Nephron progenitor cell (in vitro differentiated cells): ENCODE data around the gene HLCS.

Experiments used
- DNase-seq: peaks from one replicate; pipeline ENCODE4 v3.0.0; 2021
- H3K27ac Mint-ChIP-seq: 2 replicates; pipeline ENCODE4 v1.8.0; 2021; ENCODE audit warnings: mild to moderate bottlenecking, moderate library complexity, mixed read lengths
- H3K27me3 Mint-ChIP-seq: 2 replicates; pipeline ENCODE4 v1.8.0; 2021; ENCODE audit warnings: mild to moderate bottlenecking, low read depth, mixed read lengths; ENCODE audit not compliant: poor library complexity
- H3K36me3 Mint-ChIP-seq: 2 replicates; pipeline ENCODE4 v1.8.0; 2021; ENCODE audit warnings: low read depth, mixed read lengths
- H3K4me1 Mint-ChIP-seq: 2 replicates; pipeline ENCODE4 v1.8.0; 2021; ENCODE audit warnings: mixed read lengths
- H3K4me3 Mint-ChIP-seq: 2 replicates; pipeline ENCODE4 v1.8.0; 2021; ENCODE audit warnings: mild to moderate bottlenecking, moderate library complexity, mixed read lengths
- H3K9me3 Mint-ChIP-seq: 2 replicates; pipeline ENCODE4 v1.8.0; 2021; ENCODE audit warnings: mild to moderate bottlenecking, moderate library complexity, mixed read lengths
- TF ChIP-seq, protein P1 (sequence below): fragments of 200-600 bp; sonication (generic); IDR thresholded peaks from 2 replicates; pipeline ENCODE4 v1.5.0; 2021; ENCODE audit warnings: antibody characterized with exemption

HLCS gene

DNA sequence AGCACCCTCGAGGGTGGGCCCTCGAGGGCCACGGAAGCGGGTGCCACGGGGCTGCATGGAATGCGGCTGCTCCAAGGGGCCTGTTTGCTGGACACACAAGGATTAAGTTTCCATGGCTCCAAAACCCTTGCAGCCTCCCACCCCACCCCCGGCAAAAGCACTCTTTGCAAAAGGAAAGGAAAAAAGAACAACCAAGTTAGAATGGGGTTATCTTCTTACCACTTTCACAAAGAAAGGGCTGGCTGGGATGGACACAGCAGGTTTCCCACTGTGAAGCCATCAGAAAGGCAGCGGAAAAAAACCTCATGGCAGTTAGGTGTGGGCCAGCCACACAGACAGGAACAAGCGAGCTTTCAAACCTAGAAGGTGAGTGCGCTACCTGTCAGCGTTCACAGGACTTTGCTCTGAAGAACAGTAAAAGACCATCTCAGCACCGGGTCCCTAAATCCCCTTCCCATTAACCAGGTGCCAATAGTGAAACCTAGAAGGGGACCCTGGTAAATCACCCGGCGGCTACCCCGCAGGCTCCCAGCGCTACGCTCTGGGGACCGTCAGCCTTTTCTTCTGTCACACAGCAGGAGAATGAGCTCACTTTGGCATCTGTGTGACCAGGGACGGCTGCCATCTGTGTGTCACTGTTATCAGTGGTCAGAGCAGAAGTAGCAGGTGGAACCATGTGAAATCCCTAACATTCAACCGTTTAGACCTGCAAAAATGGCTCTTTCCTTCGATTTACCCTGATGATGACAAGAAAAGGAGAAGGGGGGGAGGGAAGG is 174.6 kb downstream of the HLCS start:
- no peak for DNase-seq
- peaks cover 18% of the 10 kb centered on the region for H3K9me3 Mint-ChIP-seq
- TF ChIP-seq, protein P1, sequence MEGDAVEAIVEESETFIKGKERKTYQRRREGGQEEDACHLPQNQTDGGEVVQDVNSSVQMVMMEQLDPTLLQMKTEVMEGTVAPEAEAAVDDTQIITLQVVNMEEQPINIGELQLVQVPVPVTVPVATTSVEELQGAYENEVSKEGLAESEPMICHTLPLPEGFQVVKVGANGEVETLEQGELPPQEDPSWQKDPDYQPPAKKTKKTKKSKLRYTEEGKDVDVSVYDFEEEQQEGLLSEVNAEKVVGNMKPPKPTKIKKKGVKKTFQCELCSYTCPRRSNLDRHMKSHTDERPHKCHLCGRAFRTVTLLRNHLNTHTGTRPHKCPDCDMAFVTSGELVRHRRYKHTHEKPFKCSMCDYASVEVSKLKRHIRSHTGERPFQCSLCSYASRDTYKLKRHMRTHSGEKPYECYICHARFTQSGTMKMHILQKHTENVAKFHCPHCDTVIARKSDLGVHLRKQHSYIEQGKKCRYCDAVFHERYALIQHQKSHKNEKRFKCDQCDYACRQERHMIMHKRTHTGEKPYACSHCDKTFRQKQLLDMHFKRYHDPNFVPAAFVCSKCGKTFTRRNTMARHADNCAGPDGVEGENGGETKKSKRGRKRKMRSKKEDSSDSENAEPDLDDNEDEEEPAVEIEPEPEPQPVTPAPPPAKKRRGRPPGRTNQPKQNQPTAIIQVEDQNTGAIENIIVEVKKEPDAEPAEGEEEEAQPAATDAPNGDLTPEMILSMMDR: no peak
- H3K4me1 Mint-ChIP-seq: peaks cover 42% of the 10 kb centered on the region
- peaks cover 7% of the 10 kb centered on the region for H3K27me3 Mint-ChIP-seq
- H3K27ac Mint-ChIP-seq: no peak overlapping the region
- peaks cover 18% of the 10 kb centered on the region for H3K36me3 Mint-ChIP-seq
- H3K4me3 Mint-ChIP-seq: no peak overlapping the region

DNA sequence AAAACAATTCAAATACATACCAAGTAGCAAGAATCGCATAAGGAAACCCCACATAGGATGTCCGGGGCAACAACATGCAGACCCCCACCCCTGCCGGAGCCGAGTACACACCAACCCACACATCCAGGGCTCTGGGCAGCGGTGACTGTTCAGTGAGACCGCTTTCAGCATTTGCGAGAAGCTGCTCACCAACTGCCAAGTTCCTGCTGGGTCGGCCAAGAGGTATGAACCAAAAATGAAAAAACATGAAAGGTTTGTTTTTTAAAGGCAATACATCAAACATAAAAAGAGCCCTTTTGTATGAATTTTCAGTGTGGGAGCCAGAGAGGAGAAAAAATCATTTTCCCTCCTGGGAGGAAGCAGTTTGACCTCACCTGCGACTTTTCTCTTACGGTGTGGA is 175.3 kb downstream of the HLCS start:
- Mint-ChIP-seq H3K36me3 (peaks cover 12% of the 10 kb centered on the region), H3K27me3 (peaks cover 7% of the 10 kb centered on the region), H3K9me3 (peaks cover 11% of the 10 kb centered on the region), H3K4me1 (peaks cover 47% of the 10 kb centered on the region), H3K4me3 (no peak overlapping the region), H3K27ac (peak overlapping the region; percentile 81)
- TF ChIP-seq, protein P1: no peak
- DNase-seq: no peak

DNA sequence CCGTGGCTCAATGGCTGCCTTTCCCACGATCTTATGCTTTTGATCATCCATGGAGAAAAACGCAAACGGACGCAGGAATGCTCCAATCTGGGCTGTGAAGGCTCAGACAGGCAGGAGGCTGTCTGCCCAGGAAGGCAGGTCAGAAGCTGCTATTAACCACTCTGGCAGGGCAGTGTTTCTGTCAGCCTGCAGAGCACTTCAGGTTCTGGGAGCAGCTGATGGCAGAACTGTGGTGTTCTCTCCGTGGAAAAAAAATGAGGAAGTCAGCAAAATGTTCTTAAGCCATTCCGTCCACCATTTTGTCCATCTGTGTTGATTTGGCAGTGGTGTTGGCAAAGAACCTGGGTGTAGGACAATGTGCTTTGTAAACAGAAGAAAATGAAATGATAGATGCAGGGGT is 175.9 kb downstream of the HLCS start:
- H3K4me3 Mint-ChIP-seq: no peak overlapping the region
- no peak for DNase-seq
- peaks cover 12% of the 10 kb centered on the region for H3K36me3 Mint-ChIP-seq
- peaks cover 8% of the 10 kb centered on the region for H3K9me3 Mint-ChIP-seq
- H3K27ac Mint-ChIP-seq: peak overlapping the region; percentile 81
- TF ChIP-seq, protein P1: no peak
- peaks cover 7% of the 10 kb centered on the region for H3K27me3 Mint-ChIP-seq
- peaks cover 53% of the 10 kb centered on the region for H3K4me1 Mint-ChIP-seq

DNA sequence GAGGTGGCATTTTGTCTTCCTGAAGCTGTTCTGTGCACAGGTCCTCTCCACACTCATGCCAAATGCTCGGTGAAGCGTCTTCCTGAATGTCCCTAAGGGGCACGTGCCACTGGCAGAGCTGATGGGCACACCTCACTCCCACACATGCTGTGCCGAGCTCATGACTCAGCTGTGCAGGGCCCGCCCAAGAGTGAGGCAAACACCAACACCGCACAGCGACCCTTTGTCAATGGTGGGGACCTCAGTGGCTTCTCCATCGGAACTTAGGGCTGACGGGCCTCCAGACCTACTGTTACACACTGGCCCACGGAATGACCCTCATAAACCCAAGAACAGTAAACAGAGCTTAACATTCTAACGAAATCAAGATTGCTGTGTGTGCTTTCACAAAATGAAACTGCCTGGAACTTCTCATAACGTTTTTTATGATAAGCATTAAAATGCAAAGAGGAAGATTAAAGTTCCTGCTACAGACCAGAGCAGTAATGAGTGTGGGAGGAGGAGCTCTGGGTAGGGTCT is 178.3 kb downstream of the HLCS start:
- peaks cover 6% of the 10 kb centered on the region for H3K27me3 Mint-ChIP-seq
- peaks cover 6% of the 10 kb centered on the region for H3K36me3 Mint-ChIP-seq
- H3K4me3 Mint-ChIP-seq: no peak overlapping the region

DNA sequence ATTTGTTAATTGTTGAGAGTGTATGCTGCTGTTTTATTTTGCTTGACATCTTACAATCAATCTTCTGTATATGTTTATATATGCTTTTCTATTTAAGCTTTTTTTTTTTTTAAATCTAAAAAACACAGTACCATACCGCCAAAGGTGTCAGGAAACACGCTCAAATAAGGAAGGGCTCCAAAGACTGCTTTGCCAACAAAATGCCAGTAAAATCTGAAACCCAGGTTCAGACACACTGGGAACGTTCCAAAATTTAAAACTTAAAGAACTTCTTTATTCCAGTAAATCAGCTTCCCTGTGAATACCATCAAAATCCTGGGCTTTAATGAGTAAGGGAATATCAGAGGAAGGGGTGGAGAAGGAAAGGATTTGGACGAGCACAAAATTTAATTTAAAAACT is 180.3 kb downstream of the HLCS start:
- DNase-seq: no peak
- peaks cover 3% of the 10 kb centered on the region for H3K27me3 Mint-ChIP-seq
- no peak overlapping the region for H3K27ac Mint-ChIP-seq
- peaks cover 42% of the 10 kb centered on the region for H3K4me1 Mint-ChIP-seq
- peaks cover 11% of the 10 kb centered on the region for H3K36me3 Mint-ChIP-seq
- no peak overlapping the region for H3K4me3 Mint-ChIP-seq
- TF ChIP-seq, protein P1: no peak
- peaks cover 5% of the 10 kb centered on the region for H3K9me3 Mint-ChIP-seq

More for the DNA sequence above, 178.3 kb downstream of the HLCS start:
- no peak overlapping the region for H3K27ac Mint-ChIP-seq
- no peaks in the 10 kb centered on the region for H3K9me3 Mint-ChIP-seq
- peaks cover 62% of the 10 kb centered on the region for H3K4me1 Mint-ChIP-seq
- TF ChIP-seq, protein P1: no peak
- no peak for DNase-seq

DNA sequence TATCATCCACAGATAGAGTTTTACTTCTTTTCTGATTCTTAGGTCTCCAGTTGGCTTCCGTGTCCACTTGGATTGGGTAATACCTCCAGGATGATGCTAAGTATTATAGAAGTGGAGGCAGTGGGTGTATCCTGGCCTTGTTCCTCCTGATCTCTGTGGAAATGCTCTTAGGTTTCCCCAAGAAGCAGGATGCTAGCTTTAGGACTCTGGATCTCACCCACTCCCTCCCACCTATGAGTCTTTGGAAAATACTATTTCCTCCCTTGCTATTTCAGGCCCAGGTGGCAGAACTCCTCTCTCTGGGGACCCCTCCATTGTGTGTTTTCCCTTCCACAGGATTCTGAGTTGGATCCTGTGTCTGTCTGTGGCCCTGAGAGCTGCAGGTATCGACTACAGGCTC is 180.9 kb downstream of the HLCS start:
- Mint-ChIP-seq H3K9me3 (peaks cover 9% of the 10 kb centered on the region), H3K4me3 (no peak overlapping the region), H3K27me3 (peaks cover 3% of the 10 kb centered on the region), H3K4me1 (peaks cover 37% of the 10 kb centered on the region), H3K36me3 (peaks cover 13% of the 10 kb centered on the region), H3K27ac (peak overlapping the region; percentile 55)
- TF ChIP-seq, protein P1: no peak
- DNase-seq: no peak
